GM19452 (cell line): Measurements from ENCODE around the gene SMCO1.
A peak's percentile ranks its signal among the peaks of the same experiment; 100 is the strongest.
"Not testable (repeated sequence)": the region's sequence is repeated elsewhere in the genome, so short reads cannot be mapped to it uniquely, and the experiment has no call there.

ENCODE experiments used
- ATAC-seq: cut with Tn5 transposase; IDR thresholded peaks from one replicate; pipeline ENCODE4 v1.9.1; 2021; ENCODE audit not compliant: unreplicated experiment

SMCO1 gene

GRCh38 chr3:196514913-196515621 is at the start of gene SMCO1:
SMCO1 (minus strand) TSS chr3:196515346; CDS start chr3:196515209, 137 bp downstream.
- no peak for ATAC-seq

GRCh38 chr3:196563721-196564225 is 48.6 kb upstream of the SMCO1 start:
- no peak for ATAC-seq

GRCh38 chr3:196559826-196560225 is 44.7 kb upstream of the SMCO1 start:
- no peak for ATAC-seq

GRCh38 chr3:196558476-196558875 is 43.3 kb upstream of the SMCO1 start:
- no peak for ATAC-seq

- no peak for ATAC-seq
These were observed 42.1 kb upstream of the SMCO1 start for GRCh38 chr3:196557236-196557635.

- no peak for ATAC-seq
These were observed 40.1 kb upstream of the SMCO1 start for GRCh38 chr3:196555295-196555694.

GRCh38 chr3:196554205-196554604 is 39.1 kb upstream of the SMCO1 start:
- no peak for ATAC-seq

- ATAC-seq, result no peak
These were observed 38.4 kb upstream of the SMCO1 start for GRCh38 chr3:196553551-196553950.

- ATAC-seq, result no peak
These were observed 37.1 kb upstream of the SMCO1 start for GRCh38 chr3:196552253-196552652.

GRCh38 chr3:196550172-196550571 is 35.0 kb upstream of the SMCO1 start:
- ATAC-seq, result not testable (repeated sequence)

GRCh38 chr3:196549312-196549711 is 34.2 kb upstream of the SMCO1 start:
- ATAC-seq, result not testable (repeated sequence)

- no peak for ATAC-seq
These were observed 31.9 kb upstream of the SMCO1 start for GRCh38 chr3:196547067-196547466.

GRCh38 chr3:196546537-196546936 is 31.4 kb upstream of the SMCO1 start:
- no peak for ATAC-seq

- ATAC-seq, result no peak
These were observed 29.4 kb upstream of the SMCO1 start for GRCh38 chr3:196544491-196544992.

- ATAC-seq, result no peak
These were observed 26.7 kb upstream of the SMCO1 start for GRCh38 chr3:196541684-196542445.

GRCh38 chr3:196537319-196537984 is 22.3 kb upstream of the SMCO1 start:
- no peak for ATAC-seq

GRCh38 chr3:196533260-196533681 is 18.1 kb upstream of the SMCO1 start:
- no peak for ATAC-seq

GRCh38 chr3:196531418-196531817 is 16.3 kb upstream of the SMCO1 start:
- no peak for ATAC-seq

- ATAC-seq, result peak; percentile 79
These were observed 13.6 kb upstream of the SMCO1 start for GRCh38 chr3:196528639-196529233.

- ATAC-seq, result no peak
These were observed 10.0 kb upstream of the SMCO1 start for GRCh38 chr3:196525141-196525540.

- ATAC-seq, result no peak
These were observed 9.4 kb upstream of the SMCO1 start for GRCh38 chr3:196524527-196524926.
